MM.1S (cell line): ENCODE results near the gene MARCHF6.
"Not testable (repeated sequence)": the region's sequence is repeated elsewhere in the genome, so short reads cannot be mapped to it uniquely, and the experiment has no call there.

Experiments
- DNase-seq: peaks from one replicate; pipeline ENCODE4 v3.0.0-alpha.2; 2015
- H2AFZ ChIP-seq: fragments of 300-600 bp; sonication (generic); 2 replicates; pipeline ENCODE4 v1.6.0; 2016; ENCODE audit warnings: antibody characterized with exemption, low read length
- H3F3A ChIP-seq: fragments of 300-600 bp; sonication (generic); 2 replicates; pipeline ENCODE4 v1.6.1; 2016; ENCODE audit warnings: mild to moderate bottlenecking, antibody characterized with exemption, low read length, moderate library complexity, mixed read lengths; ENCODE audit not compliant: insufficient read depth
- H3K27ac ChIP-seq: fragments of 300-600 bp; sonication (generic); 2 replicates; pipeline ENCODE4 v1.5.1; 2016; ENCODE audit warnings: mild to moderate bottlenecking, low read length
- H3K27me3 ChIP-seq: fragments of 300-600 bp; sonication (generic); replicated peaks from 2 replicates; pipeline ENCODE4 v1.6.0; 2016; ENCODE audit warnings: low read length; ENCODE audit not compliant: insufficient read depth
- H3K36me3 ChIP-seq: fragments of 300-600 bp; sonication (generic); replicated peaks from 2 replicates; pipeline ENCODE4 v1.6.1; 2016; ENCODE audit warnings: mild to moderate bottlenecking, low read length, mixed read lengths; ENCODE audit not compliant: insufficient read depth
- H3K4me1 ChIP-seq: fragments of 300-600 bp; sonication (generic); 2 replicates; pipeline ENCODE4 v1.6.1; 2016; ENCODE audit warnings: low read length, mixed read lengths
- H3K4me2 ChIP-seq: fragments of 300-600 bp; sonication (generic); 2 replicates; pipeline ENCODE4 v1.6.0; 2016; ENCODE audit warnings: low read depth, low read length
- H3K4me3 ChIP-seq: fragments of 300-600 bp; sonication (generic); 2 replicates; pipeline ENCODE4 v1.5.1; 2016; ENCODE audit warnings: low read length, mixed read lengths
- H3K79me2 ChIP-seq: fragments of 300-600 bp; sonication (generic); 2 replicates; pipeline ENCODE4 v1.6.1; 2016; ENCODE audit warnings: mixed run types, low read length, mixed read lengths
- H3K9ac ChIP-seq: fragments of 300-600 bp; sonication (generic); 2 replicates; pipeline ENCODE4 v1.6.1; 2016; ENCODE audit warnings: low read length, mixed read lengths
- H3K9me2 ChIP-seq: fragments of 300-600 bp; sonication (generic); replicated peaks from 2 replicates; pipeline ENCODE4 v1.6.1; 2016; ENCODE audit warnings: mild to moderate bottlenecking, low read length, mixed read lengths; ENCODE audit not compliant: insufficient read depth
- H3K9me3 ChIP-seq: fragments of 300-600 bp; sonication (generic); replicated peaks from 2 replicates; pipeline ENCODE4 v1.6.1; 2016; ENCODE audit warnings: mild to moderate bottlenecking, low read length, mixed read lengths; ENCODE audit not compliant: insufficient read depth
- H4K20me1 ChIP-seq: fragments of 300-600 bp; sonication (generic); 2 replicates; pipeline ENCODE4 v1.6.1; 2016; ENCODE audit warnings: mild to moderate bottlenecking, low read length, moderate library complexity, mixed read lengths; ENCODE audit not compliant: insufficient read depth
- CTCF ChIP-seq: fragments of 300-600 bp; sonication (generic); IDR thresholded peaks from 2 replicates; pipeline ENCODE4 v1.5.1; 2016; ENCODE audit warnings: antibody characterized with exemption, low read length, mixed read lengths
- EZH2 ChIP-seq: fragments of 300-600 bp; sonication (generic); optimal IDR thresholded peaks from 2 replicates; pipeline ENCODE3; 2017; ENCODE audit warnings: low read depth, mild to moderate bottlenecking, antibody characterized with exemption, low read length, mixed read lengths
- EZH2phosphoT487 ChIP-seq: fragments of 300-600 bp; sonication (generic); IDR thresholded peaks from 2 replicates; pipeline ENCODE4 v1.6.1; 2018; ENCODE audit warnings: antibody characterized with exemption, low read length

The MARCHF6 gene

GRCh38 chr5:10374046-10375022 is 20.8 kb downstream of the MARCHF6 start:
- H3K79me2 ChIP-seq, result peaks cover 96% of the 10 kb centered on the region
- no peaks in the 10 kb centered on the region for H3K9me2 ChIP-seq
- H4K20me1 ChIP-seq, result peaks cover 65% of the 10 kb centered on the region
- H3K9me3 ChIP-seq, result no peaks in the 10 kb centered on the region
- peaks cover 28% of the 10 kb centered on the region for H3K4me1 ChIP-seq
- TF ChIP-seq CTCF (no peak), EZH2 (no peak), EZH2phosphoT487 (no peak)
- H3K4me2 ChIP-seq, result no peak overlapping the region
- peaks cover 9% of the 10 kb centered on the region for H3K36me3 ChIP-seq
- no peaks in the 10 kb centered on the region for H3F3A ChIP-seq
- H3K4me3 ChIP-seq, result no peak overlapping the region
- H2AFZ ChIP-seq, result no peak overlapping the region
- no peak for DNase-seq
- H3K9ac ChIP-seq, result no peak overlapping the region
- H3K27me3 ChIP-seq, result no peaks in the 10 kb centered on the region
- no peak overlapping the region for H3K27ac ChIP-seq

GRCh38 chr5:10375146-10375545 is 21.7 kb downstream of the MARCHF6 start:
- not testable (repeated sequence) for H3K36me3 ChIP-seq, H3K9ac ChIP-seq, H3K9me3 ChIP-seq, H3K4me2 ChIP-seq, H3K27me3 ChIP-seq, H3K4me3 ChIP-seq, H3F3A ChIP-seq, H3K9me2 ChIP-seq, H2AFZ ChIP-seq, H3K27ac ChIP-seq, DNase-seq
- peaks cover 60% of the 10 kb centered on the region for H4K20me1 ChIP-seq
- peaks cover 24% of the 10 kb centered on the region for H3K4me1 ChIP-seq
- H3K79me2 ChIP-seq, result peaks cover 96% of the 10 kb centered on the region

- peaks cover 15% of the 10 kb centered on the region for H3K4me1 ChIP-seq
- DNase-seq, result no peak
- H4K20me1 ChIP-seq, result peaks cover 48% of the 10 kb centered on the region
- H3K27ac ChIP-seq, result no peak overlapping the region
- H3K36me3 ChIP-seq, result peaks cover 16% of the 10 kb centered on the region
- H2AFZ ChIP-seq, result no peak overlapping the region
- peaks cover 95% of the 10 kb centered on the region for H3K79me2 ChIP-seq
- TF ChIP-seq CTCF (no peak), EZH2 (no peak), EZH2phosphoT487 (no peak)
- H3K27me3 ChIP-seq, result no peaks in the 10 kb centered on the region
- H3K9ac ChIP-seq, result no peak overlapping the region
- H3K4me2 ChIP-seq, result no peak overlapping the region
- no peak overlapping the region for H3K4me3 ChIP-seq
- no peaks in the 10 kb centered on the region for H3K9me2 ChIP-seq
- no peaks in the 10 kb centered on the region for H3K9me3 ChIP-seq
- no peaks in the 10 kb centered on the region for H3F3A ChIP-seq
Observed at GRCh38 chr5:10376544-10376943, 23.0 kb downstream of the MARCHF6 start.

GRCh38 chr5:10377081-10377480 is 23.6 kb downstream of the MARCHF6 start:
- H3K36me3 ChIP-seq, result peaks cover 20% of the 10 kb centered on the region
- DNase-seq, result no peak
- peaks cover 95% of the 10 kb centered on the region for H3K79me2 ChIP-seq
- no peaks in the 10 kb centered on the region for H3K27me3 ChIP-seq
- peaks cover 42% of the 10 kb centered on the region for H4K20me1 ChIP-seq
- H3K4me1 ChIP-seq, result peaks cover 15% of the 10 kb centered on the region; the same call in 1 of the 2 replicates
- H3K9me2 ChIP-seq, result no peaks in the 10 kb centered on the region
- H3K4me2 ChIP-seq, result no peak overlapping the region
- no peaks in the 10 kb centered on the region for H3K9me3 ChIP-seq
- no peaks in the 10 kb centered on the region for H3F3A ChIP-seq
- no peak overlapping the region for H3K4me3 ChIP-seq
- TF ChIP-seq EZH2, result no peak
- no peak for TF ChIP-seq EZH2phosphoT487
- no peak for TF ChIP-seq CTCF
- no peak overlapping the region for H3K9ac ChIP-seq
- H3K27ac ChIP-seq, result no peak overlapping the region
- H2AFZ ChIP-seq, result no peak overlapping the region
